ENCODE measurements around the gene DNAJB8.
A peak's percentile ranks its signal among the peaks of the same experiment; 100 is the strongest.

The DNAJB8 gene

DNA sequence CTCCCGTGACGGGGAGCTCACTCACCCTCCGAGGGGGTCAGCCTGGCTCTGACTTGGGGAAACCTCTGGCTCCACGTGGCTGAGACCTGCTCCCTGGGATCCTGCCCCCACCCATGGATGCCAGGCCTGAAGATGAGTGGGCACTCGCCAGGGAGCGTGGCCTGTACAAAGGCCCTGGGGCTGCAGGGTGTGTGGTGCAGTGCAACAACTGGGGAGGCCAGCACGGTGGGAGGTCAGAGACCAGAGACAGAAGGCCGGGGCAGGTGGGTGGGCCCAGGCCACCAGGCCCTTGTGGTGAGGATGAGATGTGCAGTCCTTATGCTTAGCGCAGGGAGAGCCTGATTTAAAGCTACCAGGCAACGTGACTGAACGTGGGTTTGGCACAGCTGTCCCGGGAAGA is 5.0 kb downstream of the DNAJB8 start:
- H3K4me1 Mint-ChIP-seq (ENCODE audit: low read depth): no peaks in the 10 kb centered on the region

DNA sequence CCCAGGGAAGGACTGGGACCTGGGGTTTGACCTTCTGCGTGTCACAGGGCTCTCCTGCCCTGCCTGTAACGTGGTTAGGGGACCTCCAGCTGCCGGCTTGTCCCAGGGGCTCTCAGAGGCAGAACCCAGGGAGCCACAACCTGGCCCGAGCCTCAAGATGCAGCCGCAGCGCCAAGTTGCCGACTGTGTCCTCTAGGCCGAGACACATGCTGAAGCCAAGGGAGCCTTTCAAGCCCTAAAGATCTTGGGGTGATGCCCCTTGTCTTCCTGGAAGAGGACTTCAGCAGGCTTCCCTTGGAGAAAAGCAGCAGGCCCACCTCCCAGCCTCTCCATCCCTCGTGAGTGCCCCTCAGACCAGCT is 7.2 kb downstream of the DNAJB8 start:
- Mint-ChIP-seq H3K4me3 (no peak overlapping the region), H3K27ac (no peak overlapping the region), H3K4me1 (ENCODE audit: low read depth) (no peaks in the 10 kb centered on the region), H3K36me3 (ENCODE audit: low read depth) (no peaks in the 10 kb centered on the region), H3K27me3 (ENCODE audit: low read depth) (peaks cover 19% of the 10 kb centered on the region), H3K9me3 (no peaks in the 10 kb centered on the region)
- no peak for DNase-seq (ENCODE audit: low spot score)

More for the DNA sequence above, 5.0 kb downstream of the DNAJB8 start:
- Mint-ChIP-seq H3K4me3 (no peak overlapping the region), H3K9me3 (no peaks in the 10 kb centered on the region), H3K36me3 (ENCODE audit: low read depth) (no peaks in the 10 kb centered on the region), H3K27ac (no peak overlapping the region), H3K27me3 (ENCODE audit: low read depth) (peaks cover 3% of the 10 kb centered on the region)
- no peak for DNase-seq (ENCODE audit: low spot score)

DNA sequence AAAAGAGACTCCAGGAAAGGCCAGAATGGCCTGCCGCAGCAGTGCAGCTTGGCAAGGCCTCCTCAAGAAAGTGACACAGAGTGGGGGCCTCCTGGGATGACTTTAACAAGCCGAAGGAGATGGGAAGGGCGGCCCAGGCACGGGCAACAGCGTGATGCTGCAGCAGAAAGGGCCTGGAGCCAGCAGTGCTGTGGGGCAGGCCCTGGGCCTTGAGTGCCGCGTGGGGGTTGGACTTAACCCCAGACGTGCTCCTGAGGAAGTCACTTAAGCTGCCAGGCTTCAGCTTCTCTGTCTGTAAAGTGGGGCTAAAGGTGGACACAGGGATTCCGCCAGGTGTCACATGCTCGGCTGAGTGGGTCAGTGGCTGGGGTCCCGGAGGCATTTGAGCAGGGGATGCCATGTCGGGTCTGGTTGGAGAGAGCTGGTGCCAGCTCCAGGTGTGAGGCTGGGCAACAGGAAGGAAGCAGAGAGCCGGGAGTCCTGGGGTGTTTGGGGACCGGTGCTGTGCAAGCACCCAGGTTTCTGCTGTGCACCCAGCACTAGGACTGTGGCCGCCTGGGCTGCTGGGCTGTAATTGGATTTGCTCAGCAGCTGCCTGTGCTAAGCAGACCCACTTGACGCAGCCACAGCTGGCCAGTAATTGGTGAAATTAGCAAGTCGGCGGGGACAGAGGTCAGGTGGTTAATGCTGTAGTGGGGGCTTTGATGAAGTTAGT is 7.8 kb downstream of the DNAJB8 start:
- Mint-ChIP-seq H3K4me1 (ENCODE audit: low read depth) (no peaks in the 10 kb centered on the region), H3K36me3 (ENCODE audit: low read depth) (no peaks in the 10 kb centered on the region), H3K9me3 (no peaks in the 10 kb centered on the region), H3K27ac (no peak overlapping the region), H3K4me3 (no peak overlapping the region), H3K27me3 (ENCODE audit: low read depth) (peaks cover 23% of the 10 kb centered on the region)
- no peak for DNase-seq (ENCODE audit: low spot score)

DNA sequence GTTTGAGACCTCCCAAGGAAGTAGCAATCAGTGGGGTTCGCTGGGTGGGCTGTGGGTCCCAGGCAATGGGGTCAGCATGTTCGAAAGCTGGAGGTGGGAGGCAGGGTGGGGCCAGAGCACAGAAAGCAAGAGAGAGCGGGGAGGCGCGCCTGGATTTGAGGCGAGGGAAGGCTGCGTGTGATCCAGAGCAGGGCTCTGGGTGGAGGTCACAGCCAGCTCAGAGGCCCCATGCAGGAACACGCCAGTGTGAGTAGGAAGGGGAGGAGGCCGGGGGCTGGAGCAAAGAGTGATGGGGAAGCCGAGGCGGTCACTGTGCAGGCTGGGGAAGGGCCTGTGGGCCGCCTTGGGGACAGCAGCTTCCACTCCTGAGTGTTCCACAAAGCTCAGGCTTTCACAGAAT is 8.8 kb downstream of the DNAJB8 start:
- H3K27me3 Mint-ChIP-seq (ENCODE audit: low read depth): peaks cover 27% of the 10 kb centered on the region
- no peak overlapping the region for H3K27ac Mint-ChIP-seq
- DNase-seq (ENCODE audit: low spot score): no peak
- H3K36me3 Mint-ChIP-seq (ENCODE audit: low read depth): no peaks in the 10 kb centered on the region
- H3K4me3 Mint-ChIP-seq: no peak overlapping the region
- H3K4me1 Mint-ChIP-seq (ENCODE audit: low read depth): no peaks in the 10 kb centered on the region
- no peaks in the 10 kb centered on the region for H3K9me3 Mint-ChIP-seq

DNA sequence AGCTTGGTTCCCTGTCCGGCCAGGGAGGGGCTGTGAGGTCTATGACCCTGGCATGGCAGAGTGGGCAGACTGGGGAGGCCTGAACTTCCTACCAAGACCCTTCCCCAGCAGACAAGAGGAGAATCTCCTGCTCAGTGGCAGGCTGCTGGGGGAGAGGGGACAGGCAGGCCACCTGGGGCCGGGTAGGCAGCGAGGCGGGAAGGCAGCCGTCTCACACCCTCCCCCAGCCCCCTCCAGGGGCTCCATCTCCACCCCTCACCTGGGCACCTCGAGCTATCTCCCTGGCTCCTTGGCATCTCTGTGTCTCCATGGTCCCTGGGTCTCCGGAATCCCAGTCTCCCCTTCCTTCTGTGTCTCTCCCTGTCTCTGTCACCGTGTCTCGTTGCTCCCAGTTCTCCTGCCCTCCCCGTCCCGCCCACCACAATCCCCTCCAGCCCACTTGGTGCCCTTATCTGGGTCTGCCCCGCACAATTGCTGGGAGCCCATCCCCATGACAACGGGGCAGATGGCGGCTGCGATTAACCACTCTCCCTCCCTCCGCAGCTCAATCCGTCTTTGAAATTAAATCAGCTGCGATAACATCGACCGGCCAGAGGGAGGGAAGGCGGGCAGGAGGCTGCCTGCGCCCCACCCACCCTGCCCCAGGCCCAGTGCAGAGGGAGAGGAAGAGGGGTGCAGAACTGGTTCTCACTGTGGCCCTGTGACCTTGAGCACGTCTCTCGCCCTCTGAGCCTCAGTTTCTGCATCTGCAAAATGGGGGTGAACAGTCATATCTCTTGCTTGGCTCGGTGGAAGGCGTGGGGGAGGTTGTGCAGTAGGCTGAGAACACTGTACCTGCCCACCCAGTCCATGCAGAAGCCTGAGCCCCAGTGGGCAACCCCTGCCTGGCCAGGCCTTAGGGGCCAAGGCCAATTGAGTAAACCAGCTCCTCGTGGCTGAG is 9.6 kb downstream of the DNAJB8 start:
- H3K27ac Mint-ChIP-seq: no peak overlapping the region
- H3K4me3 Mint-ChIP-seq: no peak overlapping the region
- peaks cover 28% of the 10 kb centered on the region for H3K27me3 Mint-ChIP-seq (ENCODE audit: low read depth)
- DNase-seq (ENCODE audit: low spot score): no peak
- H3K36me3 Mint-ChIP-seq (ENCODE audit: low read depth): no peaks in the 10 kb centered on the region
- no peaks in the 10 kb centered on the region for H3K4me1 Mint-ChIP-seq (ENCODE audit: low read depth)
- H3K9me3 Mint-ChIP-seq: no peaks in the 10 kb centered on the region

DNA sequence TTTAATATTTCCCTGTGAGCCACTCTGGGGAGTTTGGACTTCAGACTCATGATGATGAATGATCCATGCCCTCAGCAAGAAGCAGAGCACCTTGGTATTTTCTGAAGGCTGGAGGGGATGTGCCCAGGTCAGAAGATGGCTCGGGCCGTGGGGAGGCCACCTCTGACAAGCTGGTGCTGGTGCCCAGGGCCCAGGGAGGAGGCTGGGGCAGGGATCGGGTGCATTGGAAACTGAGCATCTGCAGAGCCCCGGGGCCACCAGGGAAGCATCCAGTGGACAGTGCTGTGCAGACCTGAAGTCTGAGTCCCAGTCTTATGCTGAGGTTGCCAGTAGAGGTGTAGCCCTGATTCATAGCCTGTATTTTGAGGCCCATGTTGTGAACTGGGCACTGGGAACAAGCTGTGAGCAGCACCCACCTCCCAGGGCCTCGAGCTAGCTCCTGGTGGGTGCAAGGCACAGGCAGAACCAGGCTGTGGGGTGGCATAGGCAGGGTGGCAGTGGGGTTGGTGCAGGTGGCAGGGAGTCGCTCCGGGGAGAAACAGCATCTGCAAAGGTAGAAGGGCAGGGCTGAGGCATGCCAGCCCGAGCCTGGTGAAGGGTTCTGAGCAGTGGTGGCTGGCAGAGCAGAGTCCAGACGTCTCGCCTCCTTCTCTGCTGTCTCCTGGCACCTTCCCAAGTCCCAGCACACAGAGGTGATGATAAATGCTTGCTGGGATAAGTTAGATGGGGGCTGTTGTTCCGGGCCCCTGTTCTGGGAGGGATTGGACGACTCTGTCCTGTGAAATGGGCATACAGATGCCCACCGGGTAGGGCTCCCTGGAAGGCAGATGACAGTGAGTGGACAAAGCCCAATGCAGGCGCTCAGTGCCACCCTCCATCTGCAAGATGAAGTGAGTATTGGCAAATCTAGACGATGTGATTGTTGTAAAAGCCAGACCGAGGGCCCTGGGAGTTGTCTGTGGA is 10.6 kb downstream of the DNAJB8 start:
- Mint-ChIP-seq H3K27ac (no peak overlapping the region), H3K9me3 (peaks cover under 1% of the 10 kb centered on the region), H3K36me3 (ENCODE audit: low read depth) (no peaks in the 10 kb centered on the region), H3K4me3 (no peak overlapping the region), H3K27me3 (ENCODE audit: low read depth) (peaks cover 28% of the 10 kb centered on the region), H3K4me1 (ENCODE audit: low read depth) (no peaks in the 10 kb centered on the region)
- no peak for DNase-seq (ENCODE audit: low spot score)

DNA sequence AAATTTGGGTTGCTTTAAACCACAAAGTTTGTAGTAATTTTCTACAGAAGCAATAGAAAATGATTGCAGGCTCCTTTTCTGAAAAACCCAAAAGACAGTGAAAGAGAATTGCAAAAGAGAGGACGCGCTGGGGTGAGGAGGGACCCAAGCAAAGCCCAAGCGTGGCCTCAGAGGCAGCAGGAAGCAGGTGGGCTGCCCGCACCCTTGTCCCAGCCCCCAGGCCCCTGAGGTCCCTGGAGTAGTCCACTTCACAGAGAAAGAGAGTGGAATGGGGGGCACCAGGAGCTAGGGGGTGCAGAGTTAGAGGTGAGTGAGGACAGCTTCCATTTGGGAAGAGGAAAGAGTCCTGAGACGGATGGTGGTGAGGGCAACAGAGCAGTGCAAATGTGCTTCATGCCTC is 11.6 kb downstream of the DNAJB8 start:
- Mint-ChIP-seq H3K9me3 (peaks cover 3% of the 10 kb centered on the region), H3K27ac (no peak overlapping the region), H3K36me3 (ENCODE audit: low read depth) (no peaks in the 10 kb centered on the region), H3K4me3 (no peak overlapping the region), H3K27me3 (ENCODE audit: low read depth) (peaks cover 29% of the 10 kb centered on the region), H3K4me1 (ENCODE audit: low read depth) (peaks cover under 1% of the 10 kb centered on the region)
- DNase-seq (ENCODE audit: low spot score): no peak

DNA sequence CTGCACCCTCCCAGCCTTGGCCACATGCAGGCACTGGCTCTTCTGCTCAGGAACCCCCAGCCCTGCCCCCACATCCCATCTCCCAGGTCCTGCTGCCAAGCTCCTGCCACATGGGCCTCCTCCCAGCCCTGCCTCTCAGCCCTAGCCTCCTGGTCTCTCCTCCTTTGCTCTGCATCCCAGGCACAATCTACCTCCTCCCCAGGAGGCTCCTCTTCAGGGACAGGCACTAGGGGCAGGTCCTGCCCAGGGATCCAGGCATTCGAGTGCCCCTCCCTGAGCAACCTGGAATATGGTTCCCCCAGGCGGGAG is 12.4 kb downstream of the DNAJB8 start:
- Mint-ChIP-seq H3K36me3 (ENCODE audit: low read depth) (no peaks in the 10 kb centered on the region), H3K27me3 (ENCODE audit: low read depth) (peaks cover 29% of the 10 kb centered on the region), H3K4me1 (ENCODE audit: low read depth) (peaks cover 2% of the 10 kb centered on the region), H3K4me3 (no peak overlapping the region), H3K9me3 (peaks cover 3% of the 10 kb centered on the region), H3K27ac (no peak overlapping the region)
- no peak for DNase-seq (ENCODE audit: low spot score)

DNA sequence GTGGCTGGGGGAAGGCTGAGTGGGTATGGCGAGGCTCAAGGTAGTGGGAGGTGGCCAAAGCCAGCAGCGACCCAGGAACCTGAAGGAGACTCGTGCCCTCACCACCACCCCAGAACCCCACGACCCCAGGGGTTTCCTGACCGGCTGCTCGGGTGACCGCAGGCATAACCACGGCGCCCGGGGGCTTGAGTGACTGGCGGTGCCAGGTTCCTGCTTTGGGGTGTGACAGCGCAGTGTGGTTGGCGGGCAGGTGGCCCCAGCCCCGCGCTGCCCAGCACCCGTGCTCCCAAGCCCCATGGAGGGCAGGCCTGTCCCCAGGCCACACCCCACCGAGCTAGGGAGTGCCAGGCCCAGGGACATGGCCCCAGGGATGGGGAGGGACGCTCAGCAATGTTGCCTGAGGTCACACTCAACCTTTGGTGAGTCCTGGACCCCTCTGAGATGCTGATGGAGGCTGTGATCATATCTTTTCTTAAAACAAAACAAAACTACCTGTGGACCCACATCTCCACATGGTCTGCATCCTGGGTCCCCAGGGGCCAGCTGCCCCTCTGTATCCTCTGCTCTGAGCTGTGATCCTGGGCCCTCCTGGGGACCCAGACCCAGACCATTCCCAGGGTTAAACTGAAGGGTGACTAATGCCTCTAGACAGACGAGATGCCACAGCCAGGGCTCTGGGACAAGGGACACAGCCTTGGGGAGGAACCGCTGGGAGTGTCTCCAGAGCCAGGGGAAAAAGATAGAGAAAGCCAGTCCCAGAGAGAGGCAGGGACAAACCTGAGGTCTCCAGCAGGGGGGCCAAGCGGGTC is 13.0 kb downstream of the DNAJB8 start:
- no peak overlapping the region for H3K4me3 Mint-ChIP-seq
- no peak overlapping the region for H3K27ac Mint-ChIP-seq
- H3K9me3 Mint-ChIP-seq: peaks cover 5% of the 10 kb centered on the region
- H3K27me3 Mint-ChIP-seq (ENCODE audit: low read depth): peaks cover 29% of the 10 kb centered on the region
- no peak for DNase-seq (ENCODE audit: low spot score)
- no peaks in the 10 kb centered on the region for H3K36me3 Mint-ChIP-seq (ENCODE audit: low read depth)
- H3K4me1 Mint-ChIP-seq (ENCODE audit: low read depth): peaks cover 5% of the 10 kb centered on the region

DNA sequence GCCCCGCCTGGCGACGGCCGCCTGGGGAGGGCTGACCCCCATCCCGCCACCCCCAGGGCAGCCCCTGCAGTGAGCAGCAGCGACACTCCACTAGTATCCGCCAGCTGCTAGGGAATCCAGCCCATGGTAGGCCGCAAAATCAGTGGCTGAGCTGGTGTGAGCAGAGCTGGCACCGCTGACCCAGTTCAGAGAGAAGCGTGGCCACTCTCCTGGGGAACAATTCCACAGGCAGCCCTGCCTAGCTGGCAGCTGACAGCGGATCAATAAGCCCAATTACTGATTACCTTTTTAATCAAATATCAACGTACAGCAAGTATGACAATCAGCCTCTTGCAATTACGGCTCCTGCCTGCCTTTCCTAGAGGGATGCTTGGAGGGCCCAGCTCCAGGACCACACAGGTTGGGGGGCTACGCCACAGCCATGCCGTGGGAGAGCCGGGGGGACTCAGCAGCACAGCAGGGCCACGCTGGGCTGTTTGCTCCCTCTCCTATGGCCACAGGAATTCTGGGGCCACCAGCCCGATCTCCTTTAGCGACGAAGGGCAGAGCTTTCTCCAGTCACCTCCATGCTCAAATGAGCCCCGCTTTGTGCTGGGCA is 13.9 kb downstream of the DNAJB8 start:
- no peak for DNase-seq (ENCODE audit: low spot score)
- H3K4me3 Mint-ChIP-seq: no peak overlapping the region
- H3K36me3 Mint-ChIP-seq (ENCODE audit: low read depth): peaks cover 5% of the 10 kb centered on the region
- H3K27ac Mint-ChIP-seq: no peak overlapping the region
- peaks cover 10% of the 10 kb centered on the region for H3K4me1 Mint-ChIP-seq (ENCODE audit: low read depth)
- H3K9me3 Mint-ChIP-seq: peaks cover 10% of the 10 kb centered on the region
- peaks cover 28% of the 10 kb centered on the region for H3K27me3 Mint-ChIP-seq (ENCODE audit: low read depth)

DNA sequence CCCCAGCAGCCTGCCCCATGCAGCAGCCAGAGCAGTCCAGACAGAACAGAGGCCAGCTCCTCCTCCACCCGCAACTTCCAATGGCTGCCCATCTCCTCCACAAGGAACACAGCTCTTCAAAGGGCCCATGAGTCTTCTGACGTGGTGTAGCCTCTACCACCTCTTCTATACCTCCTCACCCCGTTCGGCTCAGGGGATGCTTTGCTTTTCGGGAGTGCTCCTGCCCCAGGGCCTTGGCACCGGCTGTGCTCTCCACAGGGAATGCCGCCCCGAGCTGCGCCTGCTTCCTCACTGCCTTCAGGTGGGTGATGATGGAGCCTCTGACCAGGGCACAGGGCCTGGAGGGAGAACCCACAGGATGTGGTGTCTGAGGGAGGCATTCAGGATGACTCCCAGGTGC is 14.6 kb downstream of the DNAJB8 start:
- Mint-ChIP-seq H3K36me3 (ENCODE audit: low read depth) (peaks cover 7% of the 10 kb centered on the region), H3K4me1 (ENCODE audit: low read depth) (peaks cover 16% of the 10 kb centered on the region), H3K9me3 (peaks cover 16% of the 10 kb centered on the region), H3K27ac (no peak overlapping the region), H3K27me3 (ENCODE audit: low read depth) (peaks cover 26% of the 10 kb centered on the region), H3K4me3 (no peak overlapping the region)
- DNase-seq (ENCODE audit: low spot score): no peak

DNA sequence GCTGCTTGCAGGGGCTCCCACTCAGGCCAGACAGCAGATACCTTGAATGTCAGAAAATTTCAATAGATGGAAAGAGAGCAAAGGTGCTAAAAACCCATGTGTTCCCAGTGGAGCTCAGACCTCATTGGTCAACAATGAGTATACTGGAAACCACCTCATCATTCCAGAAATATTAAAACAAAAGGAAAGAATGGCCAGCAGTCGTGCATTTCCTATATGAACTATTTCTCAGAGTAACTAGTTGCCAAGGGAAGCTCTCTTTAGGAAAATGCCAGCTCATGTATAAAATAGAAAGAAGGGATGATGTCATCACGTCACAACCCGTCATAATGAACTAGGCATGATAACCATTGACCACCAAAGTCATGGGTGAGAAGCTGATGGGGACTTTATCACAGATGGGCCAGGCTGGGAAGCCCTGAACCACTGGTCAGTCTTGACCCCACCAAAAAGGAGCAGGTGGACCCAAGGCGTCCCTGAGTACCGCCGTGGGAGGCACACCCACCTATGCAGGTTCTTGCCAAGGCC is 17.5 kb downstream of the DNAJB8 start:
- no peak overlapping the region for H3K4me3 Mint-ChIP-seq
- no peak for DNase-seq (ENCODE audit: low spot score)
- peaks cover 10% of the 10 kb centered on the region for H3K27me3 Mint-ChIP-seq (ENCODE audit: low read depth)
- peaks cover 34% of the 10 kb centered on the region for H3K9me3 Mint-ChIP-seq
- peaks cover 10% of the 10 kb centered on the region for H3K36me3 Mint-ChIP-seq (ENCODE audit: low read depth)
- peaks cover 16% of the 10 kb centered on the region for H3K4me1 Mint-ChIP-seq (ENCODE audit: low read depth)
- no peak overlapping the region for H3K27ac Mint-ChIP-seq

DNA sequence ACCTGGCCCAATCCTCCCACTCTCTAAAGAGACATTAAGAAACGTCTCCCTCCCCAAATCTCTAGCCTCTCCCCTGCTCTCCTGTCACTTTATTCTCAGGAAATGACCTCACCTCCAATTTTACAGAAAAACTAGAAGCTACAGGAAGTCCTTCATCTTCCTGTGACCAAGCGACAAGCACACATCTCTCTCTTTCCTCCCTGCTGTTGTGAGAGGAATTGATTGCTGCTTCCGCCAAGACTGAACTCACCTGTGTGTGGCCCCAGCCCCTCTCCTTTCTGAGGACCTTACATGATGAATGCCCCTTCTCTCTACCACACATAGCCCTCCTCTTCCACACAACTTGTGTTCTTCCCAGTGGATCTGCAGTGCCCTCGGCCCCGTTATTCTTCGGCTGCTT is 18.2 kb downstream of the DNAJB8 start:
- no peak for DNase-seq (ENCODE audit: low spot score)
- H3K4me1 Mint-ChIP-seq (ENCODE audit: low read depth): peaks cover 16% of the 10 kb centered on the region
- H3K36me3 Mint-ChIP-seq (ENCODE audit: low read depth): peaks cover 10% of the 10 kb centered on the region
- peaks cover 8% of the 10 kb centered on the region for H3K27me3 Mint-ChIP-seq (ENCODE audit: low read depth)
- peak overlapping the region; percentile 87 for H3K27ac Mint-ChIP-seq
- peaks cover 34% of the 10 kb centered on the region for H3K9me3 Mint-ChIP-seq
- peak overlapping the region; percentile 40 for H3K4me3 Mint-ChIP-seq

All from T-helper 2 cell treated with Interferon-gamma antibody and Interleukin-4, amounts not matched to agents 5 μg/mL and 100 μg/mL, for 36 hours (primary cell).